ENCODE results near the gene GPR87.

DNA sequence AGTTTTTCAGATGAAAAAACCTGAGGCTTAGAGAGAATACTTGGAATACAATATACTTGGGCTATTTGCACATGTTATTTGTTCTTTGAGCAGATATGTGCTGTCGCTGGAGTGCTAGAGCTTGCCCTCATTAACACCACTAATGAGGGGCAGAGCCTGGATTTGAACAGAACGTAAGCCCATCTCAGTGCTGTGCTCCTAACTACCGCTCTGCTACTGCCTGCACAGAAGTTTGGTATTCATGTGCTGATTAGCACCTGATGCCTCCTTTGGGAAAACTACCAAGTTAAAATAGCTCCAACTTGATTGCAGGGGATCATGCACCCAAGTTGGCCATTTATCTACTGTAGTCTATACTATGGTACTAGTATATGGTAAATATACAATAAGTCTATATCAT is 3.6 kb downstream of the GPR87 start:
- TF ChIP-seq, protein P1, sequence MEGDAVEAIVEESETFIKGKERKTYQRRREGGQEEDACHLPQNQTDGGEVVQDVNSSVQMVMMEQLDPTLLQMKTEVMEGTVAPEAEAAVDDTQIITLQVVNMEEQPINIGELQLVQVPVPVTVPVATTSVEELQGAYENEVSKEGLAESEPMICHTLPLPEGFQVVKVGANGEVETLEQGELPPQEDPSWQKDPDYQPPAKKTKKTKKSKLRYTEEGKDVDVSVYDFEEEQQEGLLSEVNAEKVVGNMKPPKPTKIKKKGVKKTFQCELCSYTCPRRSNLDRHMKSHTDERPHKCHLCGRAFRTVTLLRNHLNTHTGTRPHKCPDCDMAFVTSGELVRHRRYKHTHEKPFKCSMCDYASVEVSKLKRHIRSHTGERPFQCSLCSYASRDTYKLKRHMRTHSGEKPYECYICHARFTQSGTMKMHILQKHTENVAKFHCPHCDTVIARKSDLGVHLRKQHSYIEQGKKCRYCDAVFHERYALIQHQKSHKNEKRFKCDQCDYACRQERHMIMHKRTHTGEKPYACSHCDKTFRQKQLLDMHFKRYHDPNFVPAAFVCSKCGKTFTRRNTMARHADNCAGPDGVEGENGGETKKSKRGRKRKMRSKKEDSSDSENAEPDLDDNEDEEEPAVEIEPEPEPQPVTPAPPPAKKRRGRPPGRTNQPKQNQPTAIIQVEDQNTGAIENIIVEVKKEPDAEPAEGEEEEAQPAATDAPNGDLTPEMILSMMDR (conservative IDR thresholded peaks at IDR 0.05; ENCODE audit: low read depth, low read length) = no peak
- TF ChIP-seq EZH2 (IDR thresholded peaks at IDR 0.05; ENCODE audit: low read length, unreplicated experiment) = no peak
- TF ChIP-seq EZH2phosphoT487 (IDR thresholded peaks at IDR 0.05; ENCODE audit: borderline replicate concordance, low read length) = no peak
